Panc1 (cell line): ENCODE measurements around the gene PRKG1.

Source experiments
- CTCF ChIP-seq: fragments of 450-650 bp; IDR thresholded peaks from 2 replicates; pipeline ENCODE4 v1.5.1; 2017; ENCODE audit warnings: mild to moderate bottlenecking
- POLR2AphosphoS5 ChIP-seq: IDR thresholded peaks from 2 replicates; pipeline ENCODE4 v1.6.1; 2012; ENCODE audit warnings: mild to moderate bottlenecking, low read depth, low read length, moderate library complexity
- SIN3A ChIP-seq: IDR thresholded peaks from 2 replicates; pipeline ENCODE4 v1.6.1; 2012; ENCODE audit warnings: low read depth, mild to moderate bottlenecking, low read length, moderate library complexity, borderline replicate concordance; ENCODE audit not compliant: insufficient read depth

GRCh38 chr10:51204701-51205100, 130.4 kb downstream of the PRKG1 start:
- TF ChIP-seq POLR2AphosphoS5 (no peak), CTCF (no peak), SIN3A (no peak)
